GM19372 (cell line): Measurements from ENCODE around the gene INTS6.

ENCODE experiments used
- ATAC-seq: cut with Tn5 transposase; IDR thresholded peaks from one replicate; pipeline ENCODE4 v1.9.1; 2021; ENCODE audit warnings: mild to moderate bottlenecking, low read depth, moderate library complexity; ENCODE audit not compliant: unreplicated experiment

Gene INTS6

DNA sequence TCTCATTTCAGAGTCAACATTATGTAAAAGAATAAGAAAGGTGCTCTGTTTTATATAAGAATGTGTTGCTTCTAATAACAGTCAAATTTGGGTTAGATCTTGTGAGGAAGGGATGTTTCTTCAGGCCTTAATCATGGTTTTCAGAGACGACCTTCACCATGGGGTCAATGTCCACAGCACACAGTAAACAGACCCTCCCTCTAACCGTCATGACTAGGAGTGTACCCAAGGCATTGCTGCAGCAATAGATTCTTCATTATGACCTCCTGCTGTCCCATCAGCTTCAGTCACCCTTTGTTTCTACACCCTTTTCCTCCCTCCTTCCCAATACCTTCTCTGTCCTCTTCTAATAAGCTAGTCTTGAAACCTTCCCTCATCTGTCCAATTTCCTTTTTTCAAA, 97.6 kb downstream of the INTS6 start:
- ATAC-seq: no peak

DNA sequence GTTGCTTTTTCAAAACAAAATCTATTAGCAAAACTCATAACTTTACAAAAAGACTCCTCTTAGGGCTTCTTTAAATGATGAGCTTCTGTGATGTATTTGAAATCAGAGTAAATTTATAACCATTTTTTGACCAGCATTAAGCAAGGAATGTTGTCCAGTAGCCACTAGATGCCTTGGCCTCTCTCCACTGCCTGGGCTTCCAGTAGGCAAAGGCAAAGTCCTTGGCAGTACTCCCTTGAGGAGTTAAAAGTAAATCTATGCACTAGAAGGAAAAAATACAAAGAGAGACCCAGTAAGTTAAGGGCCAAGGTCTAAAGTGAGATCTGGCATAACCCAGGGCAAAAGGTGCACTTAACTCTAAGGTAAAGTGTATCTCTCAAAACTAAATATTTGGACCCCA, 103.8 kb downstream of the INTS6 start:
- ATAC-seq: no peak

DNA sequence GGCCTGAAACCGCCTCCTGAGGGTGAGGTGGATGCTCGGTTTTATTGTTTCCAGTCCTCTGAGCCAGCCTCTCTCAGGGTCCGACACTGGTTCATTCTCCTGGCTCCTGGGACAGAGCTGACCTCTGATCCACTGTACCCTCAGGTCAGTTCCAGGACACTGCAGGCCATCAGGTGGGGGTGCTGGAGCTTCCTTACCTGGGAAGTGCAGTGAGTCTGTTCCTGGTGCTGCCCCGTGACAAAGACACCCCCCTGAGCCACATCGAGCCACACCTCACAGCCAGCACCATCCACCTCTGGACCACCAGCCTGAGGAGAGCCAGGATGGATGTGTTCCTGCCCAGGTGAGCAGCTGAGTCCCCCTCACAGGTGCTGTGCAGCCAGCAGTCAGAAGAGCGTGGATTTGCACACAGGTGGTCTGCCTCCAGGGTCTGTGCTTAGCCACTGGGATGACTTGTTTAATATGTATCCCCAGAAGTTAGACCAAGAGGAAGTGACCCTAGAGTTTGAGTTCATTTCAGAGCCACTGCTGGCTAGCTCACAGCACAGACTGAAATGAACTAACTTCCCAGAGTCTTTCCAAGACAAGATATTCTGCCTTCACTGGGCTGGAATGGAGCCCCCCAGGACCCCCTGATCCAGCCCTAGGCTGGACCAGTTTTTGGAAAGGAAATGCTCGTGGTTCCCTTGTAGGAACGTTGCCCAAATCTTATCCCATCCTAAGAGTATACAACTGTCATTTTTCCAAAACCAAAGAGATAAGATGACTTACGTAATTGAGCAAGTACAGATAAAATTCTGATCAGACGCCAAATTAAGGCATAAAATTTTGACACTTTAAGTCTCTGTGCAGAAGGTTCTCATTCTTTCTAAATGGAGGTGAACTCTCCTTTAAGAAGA, 104.5 kb downstream of the INTS6 start:
- ATAC-seq: no peak

DNA sequence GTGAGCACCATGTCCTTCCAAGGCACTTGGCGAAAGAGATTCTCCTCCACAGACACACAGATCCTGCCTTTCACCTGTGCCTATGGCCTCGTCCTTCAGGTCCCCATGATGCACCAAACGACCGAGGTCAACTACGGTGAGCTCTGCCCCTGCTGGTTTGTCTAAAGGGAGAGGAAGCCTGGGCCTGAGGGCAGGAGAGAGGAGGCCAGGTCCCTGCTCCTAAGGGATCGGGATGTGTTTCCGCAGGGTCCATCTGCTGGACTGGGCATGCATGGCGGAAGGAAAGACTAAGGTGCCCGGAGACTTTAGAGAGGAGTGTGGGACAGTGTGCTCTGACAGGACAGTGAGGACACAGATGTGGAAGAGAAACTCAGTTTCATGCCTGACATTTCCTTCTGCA, 105.7 kb downstream of the INTS6 start:
- no peak for ATAC-seq

DNA sequence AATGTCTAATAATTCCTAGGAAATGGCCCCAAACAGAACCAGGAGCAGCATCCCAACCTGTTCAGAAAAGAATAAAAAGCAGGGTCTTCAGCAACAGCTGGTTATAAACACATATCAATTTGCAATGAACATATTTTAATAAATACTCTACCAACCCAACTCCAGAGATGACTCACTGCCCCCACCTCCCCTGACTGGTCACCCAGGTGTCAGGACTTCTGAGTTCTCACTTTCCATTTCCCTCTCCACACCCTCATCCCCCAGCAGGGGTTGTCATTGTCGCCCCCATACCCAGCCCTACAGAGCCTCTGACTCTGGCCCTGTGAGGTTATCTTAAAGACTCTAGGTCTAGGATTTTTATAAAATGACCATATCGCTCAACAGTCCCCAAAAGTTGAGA, 106.4 kb downstream of the INTS6 start:
- no peak for ATAC-seq

DNA sequence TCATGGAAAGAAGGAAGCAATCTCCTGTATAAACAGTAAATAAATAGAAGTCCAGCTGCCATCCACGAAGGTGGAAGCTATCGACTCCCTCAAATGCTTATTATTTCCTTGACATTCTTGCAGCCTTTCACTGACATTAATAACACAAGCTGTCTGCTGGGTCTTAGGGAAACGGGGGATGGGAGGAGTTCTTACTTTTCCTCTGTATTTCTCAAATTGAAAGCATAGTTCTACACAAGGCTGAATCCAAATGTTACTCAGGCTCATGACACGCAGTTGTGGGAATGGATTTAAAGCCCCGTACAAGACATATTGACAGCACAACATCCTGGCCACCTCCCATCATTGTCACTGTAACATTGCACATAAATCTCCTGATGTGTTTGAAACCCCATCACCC, 109.4 kb downstream of the INTS6 start:
- no peak for ATAC-seq

DNA sequence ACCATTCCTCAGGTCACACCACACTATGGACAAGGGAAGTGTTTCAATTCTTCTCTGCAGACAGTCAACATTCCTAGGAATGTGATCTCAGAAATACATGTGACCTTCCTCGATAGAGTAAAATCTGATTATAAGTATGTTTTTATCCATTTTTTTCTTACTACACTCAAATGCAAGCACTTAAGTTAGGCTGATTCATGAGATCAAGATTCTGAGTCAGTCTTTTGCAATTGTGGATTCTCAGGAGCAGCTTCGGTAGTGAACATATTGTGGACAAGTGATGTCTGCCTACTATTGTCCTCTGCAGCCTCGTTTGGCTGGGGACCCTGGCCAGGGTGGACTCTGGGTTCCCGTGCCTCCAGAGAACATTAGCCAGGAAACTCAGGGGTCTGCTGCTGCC, 110.1 kb downstream of the INTS6 start:
- ATAC-seq: no peak

DNA sequence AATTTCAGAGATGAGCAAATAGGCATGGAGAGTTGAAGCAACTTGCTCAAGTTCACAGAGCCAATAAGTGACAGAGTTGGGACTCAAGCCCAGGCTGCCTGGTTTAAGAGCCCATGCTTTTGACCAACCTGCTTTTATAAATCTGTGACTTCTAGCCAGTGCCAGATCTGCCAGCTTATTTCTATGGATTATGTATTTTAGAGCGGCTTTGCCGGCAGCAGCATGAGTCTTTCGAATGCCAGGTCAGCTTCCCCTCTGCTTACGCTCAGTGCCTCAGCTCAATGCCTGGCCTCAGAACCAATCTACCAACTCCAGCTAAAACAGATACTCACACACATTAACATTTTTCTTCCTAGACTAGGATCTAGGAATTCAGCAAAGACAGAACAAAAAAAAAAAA, 111.0 kb downstream of the INTS6 start:
- ATAC-seq: no peak

DNA sequence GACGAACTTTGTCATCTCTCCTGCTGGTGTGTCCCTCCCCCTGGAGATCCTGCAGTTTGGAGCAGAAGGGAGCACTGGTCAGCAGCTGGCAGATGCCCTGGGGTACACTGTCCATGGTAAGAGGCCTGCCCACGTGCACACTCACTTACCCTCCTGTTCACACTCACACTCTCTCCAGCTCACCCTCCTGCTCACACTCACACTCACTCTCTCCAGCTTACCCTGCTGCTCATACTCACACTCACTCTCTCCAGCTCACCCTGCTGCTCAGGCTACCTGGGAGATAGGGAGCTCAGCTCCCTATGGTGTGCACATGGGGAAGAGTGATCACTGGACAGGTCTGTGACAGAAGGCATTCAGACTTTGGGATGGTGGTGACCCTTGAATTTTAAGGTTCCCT, 111.6 kb downstream of the INTS6 start:
- no peak for ATAC-seq

DNA sequence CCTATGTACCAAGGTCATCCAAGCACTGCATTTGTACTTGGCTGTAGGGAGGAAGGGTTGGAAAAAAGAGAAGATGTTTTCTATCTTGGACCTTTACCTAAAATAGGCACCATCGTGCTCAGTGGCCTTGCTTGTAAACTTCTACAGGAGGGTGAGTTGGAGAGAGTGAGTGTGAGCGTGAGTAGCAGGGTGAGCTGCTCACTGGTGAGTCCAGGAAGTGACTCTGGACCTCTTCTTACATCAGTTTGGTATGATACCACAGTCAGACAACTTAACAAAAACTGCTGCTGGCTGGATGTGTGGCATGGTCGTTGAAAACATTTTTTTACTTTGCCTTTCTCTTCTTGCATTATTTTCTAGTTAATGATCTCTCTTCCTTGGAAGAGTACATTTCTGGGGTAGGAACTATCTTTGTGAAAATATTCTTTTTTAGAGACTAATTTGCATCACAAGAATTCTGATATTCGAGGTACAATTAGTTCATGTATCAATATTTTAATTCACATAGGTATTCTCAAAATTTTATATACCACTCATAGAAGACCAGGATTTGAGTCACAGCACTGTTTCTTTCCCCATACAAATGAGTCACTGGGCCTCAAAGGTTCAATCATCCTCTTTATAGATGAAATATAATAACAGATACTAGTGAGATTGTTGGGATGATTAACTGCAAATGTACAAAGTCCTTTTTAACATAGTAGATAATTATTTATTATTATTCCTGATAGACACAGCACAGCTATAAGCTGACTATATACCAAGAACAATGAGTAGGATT, 112.7 kb downstream of the INTS6 start:
- ATAC-seq: no peak

DNA sequence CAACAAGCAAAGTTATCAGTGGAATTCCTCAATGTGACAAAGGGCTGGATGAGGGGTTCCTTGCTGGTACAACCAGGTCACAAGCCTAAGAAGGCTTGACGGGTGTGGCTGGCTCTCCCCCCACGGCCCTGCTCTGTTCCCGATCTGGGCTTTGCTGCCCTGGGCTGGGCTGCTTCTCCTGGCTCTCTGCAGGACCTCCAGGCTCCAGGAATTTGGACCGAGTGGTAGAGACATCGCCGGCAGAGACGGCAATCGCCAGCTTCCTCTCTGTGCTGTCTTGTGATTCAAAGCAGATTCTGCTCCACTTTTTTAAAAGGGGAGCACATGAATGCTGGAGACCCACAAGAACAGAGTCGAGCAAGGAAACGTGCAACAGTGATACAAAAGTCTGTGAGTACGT, 113.5 kb downstream of the INTS6 start, which contains the start of gene SERPINE3:
Gene SERPINE3 (plus strand): TSS at position 338 of the 400 bp plus-strand sequence. CDS start 1,401 bp downstream, outside the sequence.
- ATAC-seq: no peak

DNA sequence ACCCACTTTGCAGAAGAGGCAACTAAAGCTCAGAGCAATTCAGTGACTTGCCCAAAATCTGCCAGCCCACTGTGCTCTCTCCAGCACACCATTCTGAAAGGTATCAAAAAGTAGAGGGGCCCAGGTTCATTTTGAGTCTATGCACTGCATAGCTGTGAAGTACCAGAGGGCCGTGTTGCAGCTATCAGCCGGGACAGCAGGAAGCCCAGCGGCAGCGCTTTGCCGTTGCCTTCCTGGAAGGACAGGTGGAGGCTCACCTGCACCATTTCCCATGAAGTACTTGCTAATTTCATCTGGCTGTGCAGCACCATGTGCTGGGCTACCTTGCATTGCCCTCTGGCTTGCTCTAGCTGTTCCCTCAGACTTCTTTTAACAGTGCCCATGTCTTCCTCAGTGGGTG, 116.1 kb downstream of the INTS6 start:
- ATAC-seq: no peak

DNA sequence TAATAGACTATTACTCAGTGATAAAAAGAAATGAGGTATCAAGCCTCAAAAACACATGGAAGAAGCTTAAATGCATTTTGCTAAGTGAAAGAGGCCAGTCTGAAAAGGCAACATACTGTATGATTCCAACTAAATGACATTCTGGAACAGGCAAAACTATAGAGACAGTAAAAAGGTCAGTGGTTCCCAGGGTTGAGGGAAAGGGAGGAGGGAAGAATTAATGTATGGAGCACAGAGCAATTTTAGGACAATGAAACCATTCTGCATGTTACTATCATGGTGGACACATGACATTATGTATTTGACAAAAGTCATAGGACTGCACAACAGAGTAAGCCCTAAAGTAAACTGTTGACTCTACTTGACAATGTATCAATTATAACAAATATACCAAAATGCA, 119.0 kb downstream of the INTS6 start:
- ATAC-seq: no peak

DNA sequence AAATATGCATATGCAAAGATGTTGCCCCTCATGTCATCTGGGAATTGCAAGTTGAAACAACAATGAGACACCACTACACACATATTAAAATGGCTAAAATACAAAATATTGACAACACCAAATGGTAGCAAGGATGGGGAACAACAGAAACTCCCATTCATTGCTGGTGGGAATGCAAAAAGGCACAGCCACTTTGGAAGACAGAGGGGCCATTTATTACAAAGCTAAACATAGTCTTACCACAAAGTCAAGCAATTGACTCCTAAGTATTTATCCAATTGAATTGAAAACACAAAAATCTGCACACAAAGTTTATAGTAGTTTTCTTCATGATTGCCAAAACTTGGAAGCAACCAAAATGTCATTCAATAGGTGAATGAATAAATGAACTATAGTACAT, 119.4 kb downstream of the INTS6 start:
- no peak for ATAC-seq

DNA sequence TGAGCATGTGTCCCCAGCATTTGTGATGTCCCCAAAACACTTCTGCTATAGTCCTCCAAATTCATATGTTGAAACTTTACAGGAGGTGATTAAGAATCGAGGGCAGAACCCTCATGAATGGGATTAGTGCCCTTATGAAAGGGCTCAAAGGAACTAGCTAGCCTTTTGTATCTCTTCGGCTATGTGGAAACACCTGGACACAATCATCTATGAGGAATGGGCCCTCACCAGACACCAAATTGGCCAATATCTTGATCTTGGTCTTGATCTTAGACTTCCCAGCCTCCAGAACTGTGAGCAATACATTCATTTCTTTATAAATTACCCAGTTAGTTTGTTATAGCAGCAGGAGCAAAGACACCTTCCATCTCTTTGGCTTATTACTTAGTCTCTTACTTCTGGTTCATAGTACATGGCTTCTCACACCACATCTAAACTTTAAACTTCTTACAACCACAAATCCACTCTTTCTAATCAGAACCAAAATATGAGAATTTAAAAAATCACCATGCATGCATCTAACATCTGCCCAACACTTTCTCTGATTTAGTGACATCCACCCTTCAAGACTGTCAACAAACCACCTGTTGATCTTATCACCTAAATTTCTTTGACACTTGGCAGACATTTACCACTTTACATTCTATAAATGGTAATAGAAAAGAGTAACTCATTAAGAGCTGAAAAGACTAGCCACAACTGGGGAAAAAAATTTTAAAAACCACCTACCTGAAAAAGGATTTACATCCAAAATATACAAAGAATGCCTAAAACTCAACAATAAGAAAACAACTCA, 120.1 kb downstream of the INTS6 start:
- no peak for ATAC-seq

DNA sequence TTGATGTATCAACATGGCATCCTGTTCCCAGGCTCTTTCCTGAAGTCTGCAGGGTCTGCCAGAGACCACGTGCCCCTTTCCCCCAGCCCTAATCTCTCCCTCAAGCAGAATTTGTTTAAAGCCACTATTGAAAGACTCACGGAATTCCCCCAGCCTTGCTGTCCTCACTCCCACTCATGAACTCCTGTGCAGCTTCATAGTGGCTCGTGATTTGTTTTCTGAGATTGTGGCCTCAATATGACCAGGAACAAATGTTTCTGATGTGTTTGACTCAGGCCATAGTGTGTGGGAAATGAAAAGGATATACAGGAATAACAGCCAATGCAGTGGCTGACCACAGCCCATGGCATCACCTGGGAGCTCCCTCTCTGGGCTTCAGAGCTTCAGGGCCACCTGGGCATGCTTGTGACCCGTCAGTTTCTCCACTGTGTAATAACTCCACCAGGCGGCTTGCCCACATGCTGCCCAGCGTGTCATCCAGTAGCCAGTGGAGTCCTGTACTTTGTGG, 121.4 kb downstream of the INTS6 start:
- peak; percentile 48 for ATAC-seq

DNA sequence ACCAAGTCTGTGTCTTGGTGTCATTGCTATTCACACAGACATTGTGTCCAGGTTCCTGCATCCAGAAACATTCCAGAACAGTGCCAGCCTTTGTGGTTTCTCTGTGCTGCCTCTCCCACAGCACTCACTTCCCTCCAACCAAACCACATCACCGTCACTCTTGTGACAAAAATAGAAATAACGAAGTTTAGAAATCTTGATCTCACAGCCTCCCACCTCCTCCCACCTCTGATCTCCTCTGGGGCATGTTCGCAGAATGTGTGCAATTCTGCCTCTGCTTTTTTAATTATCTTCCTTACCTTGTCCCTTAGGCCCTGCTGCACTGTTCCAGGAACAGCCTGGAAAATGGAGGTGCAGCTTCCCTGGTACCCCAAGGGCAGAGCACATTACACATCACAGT, 122.0 kb downstream of the INTS6 start:
- ATAC-seq: peak; percentile 45

DNA sequence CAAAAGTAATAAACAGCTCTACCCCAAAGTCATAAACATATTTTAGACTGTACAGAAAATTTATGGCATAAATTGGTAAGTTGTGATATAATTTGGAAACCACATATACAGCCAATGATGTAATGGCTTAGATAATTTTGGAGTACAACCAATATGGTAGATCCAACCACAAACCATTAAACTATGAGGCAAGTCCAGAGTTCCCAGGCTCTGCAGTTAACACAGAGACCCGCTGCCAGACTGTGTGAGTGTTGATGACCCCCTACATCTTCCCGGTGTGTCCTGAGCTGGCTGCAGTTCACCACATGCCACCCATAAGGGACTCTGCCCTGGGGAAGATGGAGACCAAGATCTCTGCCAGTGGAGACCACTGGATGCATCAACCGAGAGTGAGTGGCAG, 123.2 kb downstream of the INTS6 start:
- no peak for ATAC-seq

DNA sequence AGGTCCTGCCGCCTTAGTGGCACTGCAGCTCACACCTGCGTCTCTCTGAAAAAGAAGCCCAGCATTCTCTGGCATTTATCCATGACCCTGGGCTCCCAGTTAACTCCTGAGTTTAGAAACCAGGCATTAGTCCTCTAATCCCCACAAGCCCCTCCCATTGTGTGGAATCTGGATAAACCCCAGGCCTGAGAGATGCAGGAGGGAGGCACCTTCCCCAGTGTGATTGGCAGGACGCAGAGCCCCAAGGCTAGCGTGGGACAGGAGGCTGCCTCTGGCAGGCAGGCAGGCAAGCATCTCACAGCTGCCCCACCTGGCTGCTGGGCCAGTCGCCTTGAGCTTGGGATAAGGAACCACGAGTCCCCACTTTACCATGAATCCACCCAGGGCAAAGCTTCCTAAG, 124.3 kb downstream of the INTS6 start:
- ATAC-seq: no peak

DNA sequence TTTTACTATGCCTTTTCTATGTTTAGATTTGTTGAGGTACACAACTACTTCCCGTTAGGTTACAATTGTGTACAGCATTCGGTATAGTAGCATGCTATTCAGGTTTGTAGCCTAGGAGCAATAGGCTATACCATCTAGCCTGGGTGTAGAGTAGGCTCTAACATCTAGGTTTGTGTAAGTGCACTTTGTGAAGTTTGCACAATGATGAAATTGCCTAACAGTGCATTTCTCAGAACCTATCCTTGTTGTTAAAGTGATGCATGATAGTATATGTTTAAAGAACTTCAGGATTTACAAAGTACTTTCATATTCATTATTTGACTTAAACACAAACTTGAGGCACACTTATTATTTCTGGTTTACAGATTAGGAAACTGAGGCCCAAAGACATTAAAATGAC, 124.9 kb downstream of the INTS6 start:
- no peak for ATAC-seq

DNA sequence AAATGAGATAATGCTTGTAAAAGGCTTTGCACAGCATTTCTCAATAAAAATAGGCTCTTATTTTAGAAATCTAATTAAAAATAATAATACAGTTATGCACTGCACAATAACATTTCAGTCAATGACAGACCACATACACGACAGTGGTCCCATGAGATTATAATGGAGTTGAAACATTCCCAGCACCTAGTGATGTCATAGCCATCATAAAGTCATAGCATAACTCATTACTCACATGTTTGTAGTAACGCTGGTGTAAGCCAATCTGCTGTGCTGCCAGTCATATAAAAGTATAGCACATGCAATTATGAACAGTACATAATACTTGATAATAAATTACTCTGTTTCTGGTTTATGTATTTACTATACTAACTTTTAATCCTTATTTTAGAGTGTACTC, 126.1 kb downstream of the INTS6 start:
- ATAC-seq: no peak
